Keratinocyte (primary cell): ENCODE data around the gene ZDHHC12.

Experiments used
- CTCF ChIP-seq, 3 experiments: IDR thresholded peaks in 1 of 3; conservative IDR thresholded peaks in 1 of 3; optimal IDR thresholded peaks in 1 of 3; 2 replicates in 2 of 3; 3 replicates in 1 of 3; pipeline versions ENCODE3 to v1.5.1; 2011; ENCODE audit warnings: low read length in 3 of 3, mild to moderate bottlenecking in 3 of 3, moderate library complexity in 2 of 3, control low read depth in 1 of 3, inconsistent platforms in 1 of 3; ENCODE audit not compliant: insufficient read depth in 2 of 3; ENCODE audit errors: extremely low read depth in 1 of 3
- EZH2 ChIP-seq: IDR thresholded peaks from one replicate; pipeline ENCODE4 v1.6.1; 2012; ENCODE audit warnings: inconsistent platforms, mild to moderate bottlenecking, low read length, moderate library complexity

GRCh38 chr9:128702949-128703615 is 20.8 kb downstream of the ZDHHC12 start:
- no peak for TF ChIP-seq CTCF (optimal IDR thresholded peaks at IDR 0.05 in 1 of 3, IDR thresholded peaks at IDR 0.05 in 1 of 3, conservative IDR thresholded peaks at IDR 0.05 in 1 of 3; ENCODE audit: extremely low read depth in 1 of 3, insufficient read depth in 2 of 3, low read length in 3 of 3)
- no peak for TF ChIP-seq EZH2
